Esophagus squamous epithelium (tissue), 5 donors: ENCODE data around the gene HLA-E. TPM values are rescaled to one million over a fixed set of nuclear protein-coding genes. Genes with fewer than 3 reads are reported as not detected.

Source experiments
- DNase-seq: peaks from one replicate; lab custom pipeline; 2025; lab: John Stamatoyannopoulos, UW
- H3K27ac ChIP-seq, 4 donors: fragments of 200-600 bp; sonication (generic); one replicate each; pipeline ENCODE4 v1.5.1; 2016 to 2019; ENCODE audit warnings: mild to moderate bottlenecking in 1 of 4
- H3K27me3 ChIP-seq, 4 donors: fragments of 200-600 bp; sonication (generic); 1 replicate in 3 of 4; 2 replicates in 1 of 4; pipeline versions ENCODE4 v1.5.1 to v1.6.0; 2017 to 2021; ENCODE audit warnings: antibody characterized with exemption in 1 of 4
- H3K36me3 ChIP-seq, 3 donors: fragments of 200-600 bp; sonication (generic); one replicate each; pipeline ENCODE4 v1.5.1; 2016 to 2019
- H3K4me1 ChIP-seq, 3 donors: fragments of 200-600 bp; sonication (generic); one replicate each; pipeline ENCODE4 v1.5.1; 2017 to 2019
- H3K4me3 ChIP-seq, 4 donors: fragments of 200-600 bp; sonication (generic); 1 replicate in 3 of 4; 2 replicates in 1 of 4; pipeline ENCODE4 v1.5.1; 2016 to 2019; ENCODE audit warnings: mild to moderate bottlenecking in 2 of 4, moderate library complexity in 1 of 4
- H3K9me3 ChIP-seq, 3 donors: fragments of 200-600 bp; sonication (generic); one replicate each; pipeline ENCODE4 v1.5.1; 2016 to 2019
- POLR2A ChIP-seq, 4 donors: fragments of 450-650 bp; IDR thresholded peaks; one replicate each; pipeline ENCODE4 v1.6.1; 2017; ENCODE audit warnings: antibody characterized with exemption in 4 of 4, mild to moderate bottlenecking in 4 of 4, moderate library complexity in 3 of 4
- WGBS, 2 donors: methylation state at CpG; one replicate each; pipeline ENCODE4 v1.1.5; 2018; 5-methylcytosine and 5-hydroxymethylcytosine counted together
- intact Hi-C: fragments of 100-400 bp; cut with DNase I; formaldehyde crosslinking; loops from one replicate; pipeline ENCODE4 v1.15.0; 2022
- total RNA-seq, 4 donors: library from RNA; depleted of rRNA; stranded (reverse); fragments of >200 nt; gene quantifications; one replicate each; pipeline ENCODE4 v1.1.0, GENCODE V29; 2016
- TF ChIP-seq, protein P1 (sequence below), 6 experiments: fragments of 450-650 bp in 4 of 6; fragments of 200-600 bp in 2 of 6; sonication (generic) in 2 of 6; IDR thresholded peaks; one replicate each; pipeline ENCODE4 v1.5.1; 2016 to 2019; ENCODE audit warnings: antibody characterized with exemption in 6 of 6, mild to moderate bottlenecking in 4 of 6, moderate library complexity in 4 of 6
- donor health status: DM: yes; HTN: yes; CAD: no.

Gene HLA-E
- 100 to 1,000 TPM; 263 to 597 (median 356) TPM for total RNA-seq

DNA sequence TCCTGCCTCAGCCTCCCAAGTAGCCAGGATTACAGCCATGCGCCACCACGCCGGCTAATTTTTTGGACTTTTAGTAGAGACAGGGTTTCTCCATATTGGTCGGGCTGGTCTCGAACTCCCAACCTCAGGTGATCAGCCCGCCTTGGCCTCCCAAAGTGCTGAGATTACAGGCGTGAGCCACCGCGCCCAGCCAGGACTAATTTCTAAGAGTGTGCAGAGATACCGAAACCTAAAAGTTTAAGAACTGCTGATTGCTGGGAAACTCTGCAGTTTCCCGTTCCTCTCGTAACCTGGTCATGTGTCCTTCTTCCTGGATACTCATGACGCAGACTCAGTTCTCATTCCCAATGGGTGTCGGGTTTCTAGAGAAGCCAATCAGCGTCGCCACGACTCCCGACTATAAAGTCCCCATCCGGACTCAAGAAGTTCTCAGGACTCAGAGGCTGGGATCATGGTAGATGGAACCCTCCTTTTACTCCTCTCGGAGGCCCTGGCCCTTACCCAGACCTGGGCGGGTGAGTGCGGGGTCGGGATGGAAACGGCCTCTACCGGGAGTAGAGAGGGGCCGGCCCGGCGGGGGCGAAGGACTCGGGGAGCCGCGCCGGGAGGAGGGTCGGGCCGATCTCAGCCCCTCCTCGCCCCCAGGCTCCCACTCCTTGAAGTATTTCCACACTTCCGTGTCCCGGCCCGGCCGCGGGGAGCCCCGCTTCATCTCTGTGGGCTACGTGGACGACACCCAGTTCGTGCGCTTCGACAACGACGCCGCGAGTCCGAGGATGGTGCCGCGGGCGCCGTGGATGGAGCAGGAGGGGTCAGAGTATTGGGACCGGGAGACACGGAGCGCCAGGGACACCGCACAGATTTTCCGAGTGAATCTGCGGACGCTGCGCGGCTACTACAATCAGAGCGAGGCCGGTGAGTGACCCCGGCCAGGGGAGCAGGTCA, at the start of gene HLA-E:
HLA-E (plus strand) TSS at position 429 of the 945 bp plus-strand sequence; CDS start at position 452, 23 bp downstream.
- peak within 1 kb of the TSS; percentile 95 to 100 (median 98) for H3K27ac ChIP-seq
- intact Hi-C loops: loop anchor here (5.0 kb wide), 1 partner anchor 43 kb away; no protein-coding TSS in a partner anchor
- TF ChIP-seq, protein P1, sequence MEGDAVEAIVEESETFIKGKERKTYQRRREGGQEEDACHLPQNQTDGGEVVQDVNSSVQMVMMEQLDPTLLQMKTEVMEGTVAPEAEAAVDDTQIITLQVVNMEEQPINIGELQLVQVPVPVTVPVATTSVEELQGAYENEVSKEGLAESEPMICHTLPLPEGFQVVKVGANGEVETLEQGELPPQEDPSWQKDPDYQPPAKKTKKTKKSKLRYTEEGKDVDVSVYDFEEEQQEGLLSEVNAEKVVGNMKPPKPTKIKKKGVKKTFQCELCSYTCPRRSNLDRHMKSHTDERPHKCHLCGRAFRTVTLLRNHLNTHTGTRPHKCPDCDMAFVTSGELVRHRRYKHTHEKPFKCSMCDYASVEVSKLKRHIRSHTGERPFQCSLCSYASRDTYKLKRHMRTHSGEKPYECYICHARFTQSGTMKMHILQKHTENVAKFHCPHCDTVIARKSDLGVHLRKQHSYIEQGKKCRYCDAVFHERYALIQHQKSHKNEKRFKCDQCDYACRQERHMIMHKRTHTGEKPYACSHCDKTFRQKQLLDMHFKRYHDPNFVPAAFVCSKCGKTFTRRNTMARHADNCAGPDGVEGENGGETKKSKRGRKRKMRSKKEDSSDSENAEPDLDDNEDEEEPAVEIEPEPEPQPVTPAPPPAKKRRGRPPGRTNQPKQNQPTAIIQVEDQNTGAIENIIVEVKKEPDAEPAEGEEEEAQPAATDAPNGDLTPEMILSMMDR (IDR thresholded peaks at IDR 0.05): peak in 1 of 6 experiments; percentile 13
- TF ChIP-seq POLR2A (IDR thresholded peaks at IDR 0.05): peak; percentile 62 to 100 (median 88)
- no peaks in the 10 kb centered on the region for H3K9me3 ChIP-seq
- H3K27me3 ChIP-seq: no peaks in the 10 kb centered on the region
- WGBS, 2 donors: 12 to 47% methylated on average over 7 to 22 of the region's 68 CpGs
- DNase-seq: peak; percentile 86
- H3K4me3 ChIP-seq: peak within 1 kb of the TSS; percentile 76 to 100 (median 88)
- peaks cover 25 to 55% (median 37%) of the 10 kb centered on the region in 3 donors for H3K4me1 ChIP-seq
- H3K36me3 ChIP-seq: peaks cover 26 to 43% (median 37%) of the 10 kb centered on the region in 3 donors

- 46 to 56% methylated on average over 3 of the region's 3 CpGs for WGBS, 2 donors
- TF ChIP-seq POLR2A (IDR thresholded peaks at IDR 0.05): no peak
- TF ChIP-seq, protein P1 (IDR thresholded peaks at IDR 0.05): no peak
- H3K4me3 ChIP-seq: no peak overlapping the region
- intact Hi-C loops: no loop called here
- no peaks in the 10 kb centered on the region for H3K9me3 ChIP-seq
- peaks cover 0 to 9% (median 0%) of the 10 kb centered on the region in 3 donors for H3K4me1 ChIP-seq
- DNase-seq: no peak
- H3K36me3 ChIP-seq: no peaks in the 10 kb centered on the region
- no peak overlapping the region for H3K27ac ChIP-seq
- peaks cover 0 to 96% (median 6%) of the 10 kb centered on the region in 4 donors for H3K27me3 ChIP-seq
Observed at GRCh38 chr6:30441171-30441570, 48.1 kb upstream of the HLA-E start.

DNA sequence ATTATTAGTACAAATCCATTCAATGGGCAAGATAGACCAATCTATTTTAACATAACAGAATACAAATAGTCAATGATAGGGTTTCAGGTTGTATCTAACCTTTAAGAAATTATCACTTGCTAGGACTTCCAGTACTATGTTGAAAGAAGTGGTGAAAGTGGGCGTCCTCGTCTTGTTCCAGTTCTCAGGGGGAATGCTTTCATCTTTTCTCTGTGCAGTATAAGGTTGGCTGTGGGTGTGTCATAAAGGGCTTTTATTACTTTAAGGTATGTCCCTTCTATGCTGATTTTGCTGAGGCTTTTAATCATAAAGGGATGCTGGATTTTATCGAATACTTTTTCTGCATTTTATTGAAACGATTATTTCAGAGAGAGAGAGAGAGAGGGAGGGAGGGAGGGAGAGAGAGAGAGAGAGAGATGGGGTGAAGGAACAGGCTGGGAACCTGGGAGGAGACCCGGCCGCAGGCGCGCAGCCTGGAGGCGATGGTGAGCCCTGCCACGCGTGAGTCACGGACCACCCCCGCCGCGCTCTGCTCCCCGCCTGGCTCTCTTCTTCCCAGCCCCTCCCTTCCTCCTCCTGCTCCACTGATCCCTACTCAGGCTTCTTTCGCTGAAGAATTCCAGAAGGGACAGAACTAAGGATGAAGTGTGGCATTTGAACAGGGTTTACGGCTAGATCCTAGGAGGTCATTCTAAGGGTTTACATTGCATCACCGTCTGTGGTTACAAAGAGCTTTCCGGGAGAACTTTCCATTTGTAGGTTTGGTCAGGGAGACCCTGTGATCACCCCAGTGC, 45.5 kb upstream of the HLA-E start:
- peaks cover 0 to 100% (median 17%) of the 10 kb centered on the region in 4 donors for H3K27me3 ChIP-seq
- 10 to 24% methylated on average over 19 of the region's 20 CpGs for WGBS, 2 donors
- H3K9me3 ChIP-seq: no peaks in the 10 kb centered on the region
- peaks cover 0 to 9% (median 0%) of the 10 kb centered on the region in 3 donors for H3K4me1 ChIP-seq
- H3K4me3 ChIP-seq: no peak overlapping the region
- no peaks in the 10 kb centered on the region for H3K36me3 ChIP-seq
- no peak for TF ChIP-seq POLR2A (IDR thresholded peaks at IDR 0.05)
- TF ChIP-seq, protein P1 (IDR thresholded peaks at IDR 0.05): no peak
- intact Hi-C loops: no loop called here
- no peak overlapping the region for H3K27ac ChIP-seq
- DNase-seq: no peak

DNA sequence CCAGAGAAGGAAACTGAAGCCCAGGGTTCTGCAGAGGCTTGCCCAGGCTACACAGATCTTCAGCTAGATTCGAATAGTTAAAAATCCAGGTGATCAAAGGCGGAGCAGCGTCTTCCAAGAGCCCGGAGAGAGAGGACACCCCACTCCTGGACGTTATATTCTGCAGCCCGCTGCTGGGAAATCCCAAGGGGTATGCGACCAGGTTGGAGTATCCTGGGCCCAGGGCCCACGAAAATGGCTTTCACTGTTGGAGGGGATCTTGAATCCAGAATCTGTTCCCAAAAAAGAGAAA, 44.9 kb upstream of the HLA-E start:
- DNase-seq: no peak
- H3K9me3 ChIP-seq: no peaks in the 10 kb centered on the region
- peaks cover 0 to 100% (median 18%) of the 10 kb centered on the region in 4 donors for H3K27me3 ChIP-seq
- no peaks in the 10 kb centered on the region for H3K36me3 ChIP-seq
- H3K27ac ChIP-seq: no peak overlapping the region
- peaks cover 0 to 9% (median 0%) of the 10 kb centered on the region in 3 donors for H3K4me1 ChIP-seq
- 61% methylated on average over 7 of the region's 8 CpGs; no CpG with 5 or more reads in 1 of the 2 donors for WGBS, 2 donors
- H3K4me3 ChIP-seq: no peak overlapping the region
- intact Hi-C loops: no loop called here
- TF ChIP-seq, protein P1 (IDR thresholded peaks at IDR 0.05): no peak
- TF ChIP-seq POLR2A (IDR thresholded peaks at IDR 0.05): no peak
